SK-N-SH (cell line): Measurements from ENCODE around the gene RAPGEF1. TPM values are rescaled to one million over a fixed set of nuclear protein-coding genes. Genes with fewer than 3 reads are reported as not detected.

Experiments
- CTCF ChIA-PET: fragments of 300-600, 350-600 bp; formaldehyde crosslinking; extraction: SDS; loops from one replicate; lab custom pipeline; 2021; lab: Yijun Ruan, JAX
- POLR2A ChIA-PET: fragments of 350-600 bp; sonication (Branson Sonifier 250); formaldehyde crosslinking; extraction: SDS; loops from one replicate; lab custom pipeline; 2020; ENCODE audit warnings: antibody characterized with exemption, inconsistent platforms; lab: Yijun Ruan, JAX
- DNase-seq: peaks from one replicate; pipeline ENCODE4 v3.0.0; 2012
- H2AFZ ChIP-seq: fragments of 200-600 bp; sonication (generic); 2 replicates; pipeline ENCODE4 v1.8.1; 2016; ENCODE audit warnings: antibody characterized with exemption, mild to moderate bottlenecking, low read depth
- H3F3A ChIP-seq: fragments of 200-600 bp; sonication (generic); replicated peaks from 2 replicates; pipeline ENCODE3; 2016; ENCODE audit warnings: antibody characterized with exemption, mild to moderate bottlenecking; ENCODE audit not compliant: insufficient read depth
- H3K27ac ChIP-seq, 2 experiments: fragments of 200-500 bp in 1 of 2; fragments of 200-600 bp in 1 of 2; sonication (Bioruptor generic) in 1 of 2; sonication (generic), shearing (Covaris generic) in 1 of 2; 2 replicates each; pipeline versions ENCODE4 v1.5.1 to v1.6.1; 2014 to 2016; ENCODE audit warnings: low read depth in 2 of 2, inconsistent platforms in 1 of 2, low read length in 1 of 2, mild to moderate bottlenecking in 1 of 2, mixed read lengths in 1 of 2
- H3K27me3 ChIP-seq: fragments of 200-600 bp; sonication (generic), shearing (Covaris generic); 2 replicates; pipeline ENCODE4 v1.6.1; 2016; ENCODE audit warnings: mixed run types; ENCODE audit not compliant: insufficient read depth
- H3K36me3 ChIP-seq, 2 experiments: fragments of 200-500 bp in 1 of 2; fragments of 200-600 bp in 1 of 2; sonication (Bioruptor generic) in 1 of 2; sonication (generic) in 1 of 2; replicated peaks in 1 of 2; 2 replicates each; pipeline versions ENCODE3 to v1.5.1; 2014 to 2016; ENCODE audit warnings: low read length in 1 of 2, mild to moderate bottlenecking in 1 of 2; ENCODE audit not compliant: insufficient read depth in 2 of 2, control insufficient read depth in 1 of 2
- H3K4me1 ChIP-seq, 2 experiments: fragments of 200-500 bp in 1 of 2; fragments of 200-600 bp in 1 of 2; sonication (Bioruptor generic) in 1 of 2; sonication (generic), shearing (Covaris generic) in 1 of 2; 2 replicates each; pipeline versions ENCODE4 v1.5.1 to v1.6.1; 2014 to 2016; ENCODE audit warnings: low read depth in 1 of 2, low read length in 1 of 2, mixed run types in 1 of 2; ENCODE audit not compliant: insufficient read depth in 2 of 2, control insufficient read depth in 1 of 2
- H3K4me2 ChIP-seq: fragments of 200-600 bp; sonication (generic), shearing (Covaris generic); 2 replicates; pipeline ENCODE4 v1.6.1; 2017; ENCODE audit warnings: mixed run types
- H3K4me3 ChIP-seq, 2 experiments: fragments of 200-500 bp in 1 of 2; fragments of 200-600 bp in 1 of 2; sonication (Bioruptor generic) in 1 of 2; sonication (generic), shearing (Covaris generic) in 1 of 2; 2 replicates each; pipeline versions ENCODE4 v1.5.1 to v1.8.1; 2014 to 2016; ENCODE audit warnings: low read depth in 2 of 2, inconsistent platforms in 1 of 2, low read length in 1 of 2, mild to moderate bottlenecking in 1 of 2, mixed read lengths in 1 of 2, moderate library complexity in 1 of 2
- H3K79me2 ChIP-seq: fragments of 200-600 bp; sonication (generic); 2 replicates; pipeline ENCODE4 v1.8.1; 2017; ENCODE audit warnings: mild to moderate bottlenecking; ENCODE audit not compliant: insufficient read depth
- H3K9ac ChIP-seq: fragments of 200-600 bp; sonication (generic); 2 replicates; pipeline ENCODE4 v1.6.1; 2017; ENCODE audit warnings: mixed run types
- H3K9me2 ChIP-seq: fragments of 200-600 bp; sonication (generic); 2 replicates; pipeline ENCODE4 v1.6.1; 2017; ENCODE audit warnings: mixed run types
- H3K9me3 ChIP-seq: fragments of 200-600 bp; sonication (generic); 2 replicates; pipeline ENCODE4 v1.6.1; 2017; ENCODE audit warnings: mixed run types, mild to moderate bottlenecking, moderate library complexity
- H4K20me1 ChIP-seq: fragments of 200-600 bp; sonication (generic); 2 replicates; pipeline ENCODE4 v1.6.1; 2017; ENCODE audit warnings: mild to moderate bottlenecking, mixed run types; ENCODE audit not compliant: insufficient read depth
- CHD2 ChIP-seq: fragments of 150-350 bp; IDR thresholded peaks from 2 replicates; pipeline ENCODE4 v1.6.1; 2018; ENCODE audit warnings: low read length; ENCODE audit not compliant: partially characterized antibody
- FOSL2 ChIP-seq: IDR thresholded peaks from 2 replicates; pipeline ENCODE4 v1.4.0; 2012; ENCODE audit warnings: low read depth, mild to moderate bottlenecking, moderate library complexity, borderline replicate concordance
- JUND ChIP-seq: IDR thresholded peaks from 2 replicates; pipeline ENCODE4 v1.4.0; 2012
- MXI1 ChIP-seq: IDR thresholded peaks from 2 replicates; pipeline ENCODE4 v1.6.1; 2012; ENCODE audit warnings: mild to moderate bottlenecking, low read depth, low read length, improper control_type of control experiment
- RCOR1 ChIP-seq: fragments of 150-350 bp; IDR thresholded peaks from 2 replicates; pipeline ENCODE4 v1.6.1; 2017; ENCODE audit warnings: antibody characterized with exemption, low read length
- RFX5 ChIP-seq: IDR thresholded peaks from 2 replicates; pipeline ENCODE4 v1.6.1; 2012; ENCODE audit warnings: mild to moderate bottlenecking, improper control_type of control experiment, low read length
- RXRA ChIP-seq: IDR thresholded peaks from 2 replicates; pipeline ENCODE4 v1.4.0; 2012; ENCODE audit warnings: low read depth, mild to moderate bottlenecking, borderline replicate concordance
- TCF12 ChIP-seq: IDR thresholded peaks from 2 replicates; pipeline ENCODE4 v1.4.0; 2012
- YY1 ChIP-seq: IDR thresholded peaks from 2 replicates; pipeline ENCODE4 v1.4.0; 2012; ENCODE audit warnings: low read depth, mild to moderate bottlenecking
- WGBS: methylation state at CpG from one replicate; pipeline ENCODE4 v1.1.6; 2017; ENCODE audit warnings: low lambda C conversion rate; 5-methylcytosine and 5-hydroxymethylcytosine counted together
- polyA plus RNA-seq, 3 experiments: library from polyadenylated mRNA; depleted of rRNA; stranded (reverse); fragments of >200 nt; gene quantifications; 2 replicates each; pipeline ENCODE4 v1.2.3, GENCODE V29; 2012
- TF ChIP-seq, protein P1 (sequence below): IDR thresholded peaks from 2 replicates; pipeline ENCODE4 v1.4.0; 2012; ENCODE audit warnings: low read depth
- TF ChIP-seq, protein P2 (sequence below): IDR thresholded peaks from 2 replicates; pipeline ENCODE4 v1.4.0; 2012; ENCODE audit warnings: low read depth, borderline replicate concordance
- TF ChIP-seq, protein P3 (sequence below): IDR thresholded peaks from 2 replicates; pipeline ENCODE4 v1.4.0; 2012; ENCODE audit warnings: low read depth, borderline replicate concordance
- TF ChIP-seq, protein P4 (sequence below): IDR thresholded peaks from 2 replicates; pipeline ENCODE4 v1.6.1; 2012; ENCODE audit warnings: mild to moderate bottlenecking, low read depth, low read length, moderate library complexity

RAPGEF1 gene
- polyA plus RNA-seq, 1 of the 3 experiments (the other 2 are of a cell fraction) = 26.2 TPM

DNA sequence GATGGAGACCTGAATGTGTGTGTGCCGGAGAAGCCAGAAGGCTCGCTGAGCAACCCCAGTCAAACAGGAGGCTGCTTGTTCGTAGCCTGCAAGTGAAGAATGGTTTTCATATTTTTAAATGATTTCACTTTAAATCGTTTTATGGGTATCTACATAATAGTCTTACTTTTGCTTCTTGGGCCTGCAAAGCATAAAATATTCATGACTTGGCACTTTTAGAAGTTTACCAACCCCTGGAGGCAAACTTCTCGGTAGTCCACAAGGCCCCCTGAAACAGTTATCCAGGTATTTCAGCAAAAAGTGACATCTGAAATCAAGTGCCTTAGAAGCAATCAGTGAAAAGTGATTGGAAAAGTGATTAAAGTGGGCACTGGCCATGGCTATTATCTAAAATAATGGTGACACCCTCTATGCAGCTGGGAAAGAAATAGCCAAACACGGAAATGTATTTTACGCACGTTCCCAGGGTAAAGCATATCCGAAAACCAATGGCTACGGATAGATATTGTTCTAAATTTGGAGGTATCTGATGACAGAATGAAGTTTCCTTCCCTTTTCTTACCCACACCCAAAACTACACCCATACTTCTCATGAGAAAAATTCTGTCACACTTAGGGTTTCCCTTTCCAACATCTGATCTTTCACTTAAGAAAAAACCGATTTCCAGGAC is 39.0 kb downstream of the RAPGEF1 start:
- H3K4me3 ChIP-seq = no peak overlapping the region
- no peak overlapping the region for H3K9ac ChIP-seq
- TF ChIP-seq RXRA = no peak
- TF ChIP-seq, protein P1, sequence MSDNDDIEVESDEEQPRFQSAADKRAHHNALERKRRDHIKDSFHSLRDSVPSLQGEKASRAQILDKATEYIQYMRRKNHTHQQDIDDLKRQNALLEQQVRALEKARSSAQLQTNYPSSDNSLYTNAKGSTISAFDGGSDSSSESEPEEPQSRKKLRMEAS = no peak
- no peak for TF ChIP-seq RCOR1
- TF ChIP-seq, protein P2, sequence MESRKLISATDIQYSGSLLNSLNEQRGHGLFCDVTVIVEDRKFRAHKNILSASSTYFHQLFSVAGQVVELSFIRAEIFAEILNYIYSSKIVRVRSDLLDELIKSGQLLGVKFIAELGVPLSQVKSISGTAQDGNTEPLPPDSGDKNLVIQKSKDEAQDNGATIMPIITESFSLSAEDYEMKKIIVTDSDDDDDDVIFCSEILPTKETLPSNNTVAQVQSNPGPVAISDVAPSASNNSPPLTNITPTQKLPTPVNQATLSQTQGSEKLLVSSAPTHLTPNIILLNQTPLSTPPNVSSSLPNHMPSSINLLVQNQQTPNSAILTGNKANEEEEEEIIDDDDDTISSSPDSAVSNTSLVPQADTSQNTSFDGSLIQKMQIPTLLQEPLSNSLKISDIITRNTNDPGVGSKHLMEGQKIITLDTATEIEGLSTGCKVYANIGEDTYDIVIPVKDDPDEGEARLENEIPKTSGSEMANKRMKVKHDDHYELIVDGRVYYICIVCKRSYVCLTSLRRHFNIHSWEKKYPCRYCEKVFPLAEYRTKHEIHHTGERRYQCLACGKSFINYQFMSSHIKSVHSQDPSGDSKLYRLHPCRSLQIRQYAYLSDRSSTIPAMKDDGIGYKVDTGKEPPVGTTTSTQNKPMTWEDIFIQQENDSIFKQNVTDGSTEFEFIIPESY = no peak
- TF ChIP-seq MXI1 = no peak
- TF ChIP-seq, protein P3, sequence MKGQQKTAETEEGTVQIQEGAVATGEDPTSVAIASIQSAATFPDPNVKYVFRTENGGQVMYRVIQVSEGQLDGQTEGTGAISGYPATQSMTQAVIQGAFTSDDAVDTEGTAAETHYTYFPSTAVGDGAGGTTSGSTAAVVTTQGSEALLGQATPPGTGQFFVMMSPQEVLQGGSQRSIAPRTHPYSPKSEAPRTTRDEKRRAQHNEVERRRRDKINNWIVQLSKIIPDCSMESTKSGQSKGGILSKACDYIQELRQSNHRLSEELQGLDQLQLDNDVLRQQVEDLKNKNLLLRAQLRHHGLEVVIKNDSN = no peak
- TF ChIP-seq, protein P4, sequence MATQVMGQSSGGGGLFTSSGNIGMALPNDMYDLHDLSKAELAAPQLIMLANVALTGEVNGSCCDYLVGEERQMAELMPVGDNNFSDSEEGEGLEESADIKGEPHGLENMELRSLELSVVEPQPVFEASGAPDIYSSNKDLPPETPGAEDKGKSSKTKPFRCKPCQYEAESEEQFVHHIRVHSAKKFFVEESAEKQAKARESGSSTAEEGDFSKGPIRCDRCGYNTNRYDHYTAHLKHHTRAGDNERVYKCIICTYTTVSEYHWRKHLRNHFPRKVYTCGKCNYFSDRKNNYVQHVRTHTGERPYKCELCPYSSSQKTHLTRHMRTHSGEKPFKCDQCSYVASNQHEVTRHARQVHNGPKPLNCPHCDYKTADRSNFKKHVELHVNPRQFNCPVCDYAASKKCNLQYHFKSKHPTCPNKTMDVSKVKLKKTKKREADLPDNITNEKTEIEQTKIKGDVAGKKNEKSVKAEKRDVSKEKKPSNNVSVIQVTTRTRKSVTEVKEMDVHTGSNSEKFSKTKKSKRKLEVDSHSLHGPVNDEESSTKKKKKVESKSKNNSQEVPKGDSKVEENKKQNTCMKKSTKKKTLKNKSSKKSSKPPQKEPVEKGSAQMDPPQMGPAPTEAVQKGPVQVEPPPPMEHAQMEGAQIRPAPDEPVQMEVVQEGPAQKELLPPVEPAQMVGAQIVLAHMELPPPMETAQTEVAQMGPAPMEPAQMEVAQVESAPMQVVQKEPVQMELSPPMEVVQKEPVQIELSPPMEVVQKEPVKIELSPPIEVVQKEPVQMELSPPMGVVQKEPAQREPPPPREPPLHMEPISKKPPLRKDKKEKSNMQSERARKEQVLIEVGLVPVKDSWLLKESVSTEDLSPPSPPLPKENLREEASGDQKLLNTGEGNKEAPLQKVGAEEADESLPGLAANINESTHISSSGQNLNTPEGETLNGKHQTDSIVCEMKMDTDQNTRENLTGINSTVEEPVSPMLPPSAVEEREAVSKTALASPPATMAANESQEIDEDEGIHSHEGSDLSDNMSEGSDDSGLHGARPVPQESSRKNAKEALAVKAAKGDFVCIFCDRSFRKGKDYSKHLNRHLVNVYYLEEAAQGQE = no peak
- TF ChIP-seq RFX5 = no peak
- TF ChIP-seq TCF12 = no peak
- no peak for TF ChIP-seq FOSL2
- no peak for TF ChIP-seq JUND
- TF ChIP-seq CHD2 = no peak
- no peak for TF ChIP-seq YY1
- H3K27ac ChIP-seq = no peak overlapping the region
- peaks cover 13 to 29% of the 10 kb centered on the region in 2 experiments; a peak in 2 of 4 replicates for H3K4me1 ChIP-seq
- H3K4me2 ChIP-seq = no peak overlapping the region
- ChIA-PET CTCF (interaction anchor here (1.2 kb wide), 1 partner anchor 39 kb away, joined by 3 read pairs; no protein-coding TSS in a partner anchor), POLR2A (no interaction called here)
- H4K20me1 ChIP-seq = peaks cover 48% of the 10 kb centered on the region
- no peak overlapping the region for H2AFZ ChIP-seq
- no peaks in the 10 kb centered on the region for H3K27me3 ChIP-seq
- no peaks in the 10 kb centered on the region for H3K9me2 ChIP-seq
- peaks cover 39% of the 10 kb centered on the region for H3K79me2 ChIP-seq
- no peaks in the 10 kb centered on the region for H3F3A ChIP-seq
- H3K36me3 ChIP-seq = no peaks in the 10 kb centered on the region
- 96% methylated on average over 11 of the region's 11 CpGs for WGBS
- H3K9me3 ChIP-seq = no peaks in the 10 kb centered on the region
- no peak for DNase-seq
